Smooth muscle cell of trachea (primary cell): ENCODE measurements around the gene PAX5. TPM values are rescaled to one million over a fixed set of nuclear protein-coding genes. Genes with fewer than 3 reads are reported as not detected.

Experiments
- total RNA-seq: library from RNA; depleted of rRNA; stranded (reverse); fragments of >200 nt; gene quantifications from 2 replicates; pipeline ENCODE4 v1.2.1, GENCODE V29; 2014

PAX5 gene
- total RNA-seq: not detected in 2 replicates

GRCh38 chr9:37033682-37034304 is at the start of gene PAX5:
TSS of gene PAX5 (minus strand) at chr9:37034268. CDS start at chr9:37034031, 237 bp downstream.

Other genes starting within 250 kb of the PAX5 start
- 22.3 and 23.7 TPM in 2 replicates for gene ZCCHC7, start 86.3 kb upstream of the PAX5 start, total RNA-seq